Astrocyte of the cerebellum (primary cell): ENCODE data around the gene RAP1GDS1.

Source experiments
- DNase-seq: peaks from one replicate; pipeline ENCODE4 v3.0.0-alpha.2; 2011; ENCODE audit warnings: low read depth
- H3K4me3 ChIP-seq: 2 replicates; pipeline ENCODE4 v1.5.1; 2011; ENCODE audit warnings: mild to moderate bottlenecking, low read depth, low read length, moderate library complexity
- CTCF ChIP-seq: IDR thresholded peaks from 2 replicates; pipeline ENCODE4 v1.5.1; 2012; ENCODE audit warnings: low read length, low read depth, moderate library complexity, mild to moderate bottlenecking; ENCODE audit errors: missing control alignments
- in situ Hi-C: cut with HindIII; loops from 2 replicates; pipeline ENCODE4 v1.10.0; 2017; ENCODE audit warnings: low sequenced_read_pairs

Gene RAP1GDS1

GRCh38 chr4:98261405-98262291 lies 464 bp downstream of the RAP1GDS1 start:
- H3K4me3 ChIP-seq = peak overlapping the region; percentile 85
- no peak for TF ChIP-seq CTCF
- in situ Hi-C loops = no loop called here
- DNase-seq = peak; percentile 29

- in situ Hi-C loops = no loop called here
- peak overlapping the region; percentile 85 for H3K4me3 ChIP-seq
- no peak for DNase-seq
- TF ChIP-seq CTCF = no peak
Measured at GRCh38 chr4:98262431-98262830, 1.2 kb downstream of the RAP1GDS1 start.

- in situ Hi-C loops = no loop called here
- no peak for DNase-seq
- no peak for TF ChIP-seq CTCF
- no peak overlapping the region for H3K4me3 ChIP-seq
Measured at GRCh38 chr4:98267498-98267897, 6.3 kb downstream of the RAP1GDS1 start.

- no peak for DNase-seq
- in situ Hi-C loops = no loop called here
- H3K4me3 ChIP-seq = no peak overlapping the region
- TF ChIP-seq CTCF = no peak
Measured at GRCh38 chr4:98275145-98275544, 14.0 kb downstream of the RAP1GDS1 start.

GRCh38 chr4:98283219-98284189 lies 22.3 kb downstream of the RAP1GDS1 start:
- H3K4me3 ChIP-seq = no peak overlapping the region
- DNase-seq = no peak
- no peak for TF ChIP-seq CTCF
- in situ Hi-C loops = no loop called here

- in situ Hi-C loops = no loop called here
- DNase-seq = no peak
- no peak for TF ChIP-seq CTCF
- H3K4me3 ChIP-seq = no peak overlapping the region
Measured at GRCh38 chr4:98284640-98285046, 23.5 kb downstream of the RAP1GDS1 start.
